GM18867 (cell line): ENCODE measurements around the gene SDK2.

Experiments used
- ATAC-seq: cut with Tn5 transposase; IDR thresholded peaks from one replicate; pipeline ENCODE4 v1.9.1; 2021; ENCODE audit warnings: mild to moderate bottlenecking, moderate library complexity; ENCODE audit not compliant: unreplicated experiment

SDK2 gene

DNA sequence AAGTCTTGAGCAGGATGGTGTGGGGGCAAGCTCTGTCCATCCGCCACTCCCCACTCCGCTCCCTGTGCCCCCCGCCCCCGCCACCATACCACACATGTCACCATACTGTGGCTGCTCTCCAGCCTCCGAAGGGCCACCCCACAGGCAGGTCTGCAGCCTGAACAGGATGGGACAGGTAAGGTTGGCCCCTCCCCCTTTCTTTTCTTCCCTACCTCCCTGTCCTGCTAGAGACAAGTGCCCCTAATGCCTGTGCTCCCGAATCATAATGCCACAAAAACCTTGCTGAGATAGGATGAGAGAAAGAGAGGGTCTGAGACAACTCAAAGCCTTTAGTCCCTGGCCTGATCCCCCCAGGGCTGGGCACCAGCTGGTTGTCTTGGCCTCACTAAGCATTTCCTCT lies 84.7 kb downstream of the SDK2 start:
- ATAC-seq: no peak

DNA sequence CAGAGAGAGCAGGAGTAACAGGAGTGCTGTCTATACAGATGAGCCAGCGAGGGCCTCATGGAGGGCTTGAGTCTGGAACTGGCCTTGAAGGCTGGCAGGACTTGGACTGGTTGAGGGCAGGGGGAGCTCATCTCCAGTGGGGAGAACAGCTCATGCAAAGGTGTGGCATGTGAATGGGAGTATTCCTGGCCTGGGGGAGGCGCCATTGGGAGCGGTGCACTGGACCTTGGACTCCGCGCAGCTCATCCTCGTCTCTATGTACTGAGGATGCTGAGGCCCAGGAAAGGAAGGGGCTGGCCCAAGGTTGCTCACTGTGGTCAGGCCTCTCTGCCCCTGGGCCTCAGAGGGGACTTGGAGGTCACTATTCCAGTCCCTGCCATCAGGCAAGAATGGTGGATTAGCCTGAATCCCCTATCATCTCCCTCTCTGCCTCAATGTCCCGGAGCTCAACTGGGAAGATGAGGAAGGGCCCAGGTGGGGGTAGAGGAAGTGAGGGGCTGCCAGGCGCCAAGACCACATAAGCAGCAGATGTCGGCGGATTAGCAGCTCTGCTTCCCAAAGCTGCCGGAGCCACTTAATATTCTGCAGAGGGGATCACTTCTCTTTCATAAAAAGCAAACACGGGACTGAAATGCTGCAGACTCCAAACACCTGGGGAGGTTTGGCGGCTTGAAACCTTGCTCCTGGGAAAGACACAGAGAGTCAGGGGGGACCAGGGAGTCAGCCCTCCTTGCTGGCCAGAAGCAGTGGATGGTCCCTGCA lies 88.9 kb downstream of the SDK2 start:
- no peak for ATAC-seq

DNA sequence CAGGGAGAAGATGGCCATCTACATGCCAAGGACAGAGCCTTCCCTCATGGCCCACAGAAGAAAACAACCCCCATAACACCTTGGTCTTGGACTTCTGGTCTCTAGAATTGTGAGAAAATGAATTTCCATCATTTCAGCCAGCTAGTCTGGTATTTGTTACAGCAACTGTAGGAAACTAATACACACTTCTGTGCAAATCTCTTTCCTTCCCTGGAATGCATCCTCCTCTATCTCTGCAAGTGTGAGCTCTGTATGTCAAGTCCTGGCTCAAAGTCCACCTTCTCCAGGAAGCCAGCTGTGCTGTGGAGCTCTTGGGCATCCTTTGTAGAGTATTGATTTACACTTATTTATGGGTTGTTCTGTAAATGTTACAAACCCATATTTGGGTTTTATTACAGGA lies 89.7 kb downstream of the SDK2 start:
- ATAC-seq: no peak

GRCh38 chr17:73553311-73553710 lies 90.9 kb downstream of the SDK2 start:
- no peak for ATAC-seq

DNA sequence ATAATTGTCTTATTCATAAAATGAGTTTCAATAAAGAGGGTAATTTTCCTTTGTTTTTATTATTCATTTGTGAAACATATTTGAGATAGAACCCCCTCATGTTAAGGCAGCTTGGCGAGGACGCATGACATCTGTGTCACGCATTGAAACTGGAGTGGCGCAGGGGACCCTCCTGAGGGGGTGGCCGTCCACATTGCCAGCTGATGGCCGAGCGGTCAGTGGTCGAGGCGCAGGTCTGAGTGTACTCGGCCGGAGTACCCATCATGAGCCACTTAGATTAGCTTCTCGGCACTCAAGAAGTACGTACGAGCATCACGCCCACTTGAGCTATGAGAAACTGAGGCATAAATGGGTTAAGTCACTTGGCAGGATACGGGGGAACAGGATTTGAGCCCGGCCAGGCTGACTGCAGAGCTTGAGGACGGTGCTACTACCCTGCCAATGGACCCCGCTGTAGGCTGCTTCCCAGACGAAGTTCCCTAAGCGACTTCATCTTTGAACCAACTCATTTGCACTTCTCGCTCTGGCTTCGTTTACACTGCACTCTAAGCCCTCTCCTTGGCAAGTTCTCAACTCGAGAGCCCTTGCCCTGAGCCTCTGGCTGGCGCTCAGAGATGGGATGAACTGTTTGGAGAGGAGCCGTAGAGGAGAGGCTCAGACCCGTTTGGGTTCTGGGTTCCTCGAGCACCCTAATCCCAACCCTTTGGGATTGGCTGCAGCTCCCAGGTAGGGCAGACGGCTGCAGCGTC lies 91.8 kb downstream of the SDK2 start:
- ATAC-seq: no peak

GRCh38 chr17:73551759-73552158 lies 92.5 kb downstream of the SDK2 start:
- no peak for ATAC-seq

DNA sequence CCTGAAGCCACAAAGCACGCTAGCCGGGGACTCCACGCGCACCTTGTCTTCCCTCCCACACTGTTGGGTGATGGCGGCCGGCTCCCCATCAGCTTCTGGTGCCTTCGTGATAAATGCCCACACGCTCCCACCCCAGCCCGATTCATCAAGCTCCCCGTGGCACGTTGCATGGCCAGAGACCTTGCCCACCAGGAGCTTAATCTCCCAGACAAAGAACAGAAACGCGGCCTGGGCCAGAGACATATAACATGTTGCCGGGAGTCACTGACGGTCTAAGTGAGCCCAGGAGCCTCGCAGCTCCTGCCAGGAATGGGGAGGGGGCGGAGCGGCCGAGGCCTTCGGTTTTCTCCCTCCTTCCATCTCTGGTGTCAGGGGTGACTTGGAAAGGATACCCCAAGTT lies 93.1 kb downstream of the SDK2 start:
- ATAC-seq: no peak

DNA sequence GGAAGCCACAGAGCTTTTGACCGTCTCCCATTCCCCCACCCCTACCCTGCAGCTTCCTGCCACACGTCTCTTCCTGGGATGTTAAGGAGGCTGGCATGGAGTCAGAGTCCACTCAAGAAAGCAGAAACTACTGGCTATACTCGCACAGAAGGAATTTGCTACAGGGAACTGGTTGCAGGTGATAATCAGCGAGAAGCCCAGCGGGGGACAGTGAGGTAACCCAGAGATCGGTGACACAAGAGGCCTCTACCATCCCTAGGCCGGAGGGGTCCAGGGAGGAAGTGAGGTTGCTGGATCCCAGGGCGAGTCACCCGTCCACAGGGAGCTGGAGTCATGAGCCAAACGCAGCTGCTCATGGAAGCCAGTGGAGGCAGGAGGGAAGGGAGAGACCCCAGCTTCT lies 93.7 kb downstream of the SDK2 start:
- ATAC-seq: no peak

DNA sequence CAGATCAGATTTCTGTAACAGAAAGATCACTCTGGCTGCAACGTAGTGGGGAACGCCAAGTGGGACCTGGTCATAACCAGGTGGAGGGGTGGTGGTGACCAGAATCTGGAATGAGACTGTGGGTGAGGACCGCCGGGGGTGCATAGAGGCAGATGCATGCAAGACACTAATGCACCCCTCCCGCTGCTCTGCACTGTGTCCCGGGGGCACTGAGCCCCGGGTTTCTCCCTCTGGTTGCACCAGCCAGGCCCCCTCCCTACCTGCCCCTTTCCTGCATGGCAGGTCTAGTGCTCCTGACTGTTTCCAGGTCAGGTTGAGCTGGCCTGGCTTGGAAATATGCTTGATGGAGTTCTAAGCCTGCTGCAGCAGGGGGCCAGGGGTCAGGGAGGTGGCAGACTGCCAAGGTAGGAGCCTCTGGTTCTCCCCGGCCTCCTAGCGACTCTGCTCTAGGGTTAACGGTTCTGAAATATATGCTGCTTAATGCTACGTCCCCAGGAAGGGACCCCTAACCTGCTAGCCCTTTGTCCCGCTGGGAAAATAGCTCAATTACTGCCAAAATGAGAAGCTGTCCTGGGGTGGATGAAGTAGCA lies 94.3 kb downstream of the SDK2 start:
- ATAC-seq: no peak

DNA sequence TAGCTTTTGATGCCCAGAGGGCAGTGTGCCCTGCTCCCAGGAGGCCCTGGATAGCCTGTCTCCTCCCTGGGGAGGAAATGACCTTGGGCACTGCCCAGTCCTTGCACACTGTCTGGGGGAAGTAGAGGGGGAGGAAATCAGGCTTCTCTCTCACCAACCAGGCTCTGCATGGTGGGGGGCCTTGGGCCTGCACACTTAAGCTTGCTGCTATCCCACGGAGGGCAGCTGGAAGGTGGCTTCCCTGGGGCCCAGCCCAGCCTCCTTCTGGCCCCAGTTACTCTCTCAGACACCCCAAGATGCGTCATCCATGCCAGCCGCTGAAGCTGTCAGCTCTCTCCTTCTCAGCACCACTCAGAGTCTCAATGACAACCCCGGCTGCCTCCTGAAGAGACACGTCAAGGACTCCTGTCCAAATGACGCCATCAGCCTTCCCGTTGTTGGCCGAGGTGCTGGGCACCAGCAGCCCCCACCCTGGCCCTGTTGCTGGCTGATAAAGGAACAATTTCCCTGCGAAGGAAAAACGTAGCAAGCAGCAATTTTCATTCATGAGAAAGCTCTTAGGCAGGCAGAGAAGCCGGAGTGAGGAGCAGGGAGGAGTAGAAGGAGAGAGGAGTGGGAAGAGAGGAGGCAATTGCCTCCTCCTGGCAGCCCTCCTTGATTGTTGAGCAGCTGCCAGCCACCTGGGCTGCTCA lies 95.5 kb downstream of the SDK2 start:
- ATAC-seq: no peak

- no peak for ATAC-seq
Measured at GRCh38 chr17:73547790-73548189, 96.5 kb downstream of the SDK2 start.

GRCh38 chr17:73546770-73547536 lies 97.3 kb downstream of the SDK2 start:
- no peak for ATAC-seq

GRCh38 chr17:73546114-73546513 lies 98.1 kb downstream of the SDK2 start:
- no peak for ATAC-seq

GRCh38 chr17:73545109-73546032 lies 98.9 kb downstream of the SDK2 start:
- ATAC-seq: no peak

DNA sequence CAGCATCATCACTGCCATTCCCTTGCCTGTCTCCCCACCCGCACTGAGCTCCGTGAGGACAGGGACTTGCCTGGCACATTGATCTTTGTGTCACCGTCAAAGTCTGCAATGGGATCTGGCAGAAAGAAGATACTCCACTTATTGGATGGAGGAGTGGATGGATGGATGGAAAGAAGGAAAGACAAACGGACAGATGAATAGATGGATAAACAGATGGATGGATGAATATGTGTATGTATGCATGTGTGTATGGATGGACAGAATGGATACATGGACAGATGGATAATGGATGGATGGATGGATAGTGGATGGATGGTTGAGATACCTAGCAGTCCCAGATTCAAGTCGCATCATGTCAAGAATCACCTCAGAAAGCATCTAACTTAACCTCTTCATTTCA lies 99.9 kb downstream of the SDK2 start:
- ATAC-seq: no peak

DNA sequence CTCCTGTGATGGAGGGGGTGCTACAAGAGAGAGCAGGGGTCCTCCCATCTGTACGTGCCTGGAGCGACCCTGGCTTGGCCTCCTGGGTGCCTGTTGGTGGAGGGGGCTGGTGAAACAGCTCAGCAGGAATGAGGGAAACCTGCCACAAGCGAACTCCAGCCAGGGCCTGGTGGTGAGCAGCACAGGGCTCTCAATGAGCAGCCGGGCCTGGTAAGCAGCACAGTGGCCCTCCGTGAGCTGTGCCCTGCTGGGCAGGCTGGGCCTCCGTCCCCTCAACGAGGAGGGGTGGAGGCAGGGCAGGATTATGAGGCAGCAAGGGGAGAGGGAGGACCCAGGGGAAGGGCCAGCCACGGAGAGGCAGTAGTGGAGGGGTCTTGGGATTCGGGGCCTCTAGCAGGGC lies 101.9 kb downstream of the SDK2 start:
- no peak for ATAC-seq

DNA sequence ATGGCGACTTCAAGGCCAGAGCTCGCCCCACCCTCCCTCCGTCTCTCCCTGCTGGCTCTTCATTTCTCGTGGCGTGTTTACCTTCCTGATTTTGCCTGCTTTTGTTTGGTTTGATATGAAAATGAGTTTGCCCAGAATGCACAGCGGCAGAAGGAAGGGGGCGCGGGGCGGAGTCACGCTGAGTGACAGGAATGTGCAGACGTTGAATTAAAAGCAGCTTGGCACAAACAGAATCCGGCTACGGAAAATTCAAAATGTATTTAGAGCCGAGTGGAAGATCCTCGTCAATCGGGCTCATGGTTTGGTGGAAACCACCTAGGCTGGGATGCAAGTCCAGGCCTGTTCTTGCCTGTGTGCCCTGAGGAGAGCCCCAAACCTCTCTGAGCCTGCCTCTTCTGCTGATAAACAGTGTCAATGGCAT lies 102.7 kb downstream of the SDK2 start:
- ATAC-seq: no peak

GRCh38 chr17:73541111-73541510 lies 103.1 kb downstream of the SDK2 start:
- ATAC-seq: no peak

DNA sequence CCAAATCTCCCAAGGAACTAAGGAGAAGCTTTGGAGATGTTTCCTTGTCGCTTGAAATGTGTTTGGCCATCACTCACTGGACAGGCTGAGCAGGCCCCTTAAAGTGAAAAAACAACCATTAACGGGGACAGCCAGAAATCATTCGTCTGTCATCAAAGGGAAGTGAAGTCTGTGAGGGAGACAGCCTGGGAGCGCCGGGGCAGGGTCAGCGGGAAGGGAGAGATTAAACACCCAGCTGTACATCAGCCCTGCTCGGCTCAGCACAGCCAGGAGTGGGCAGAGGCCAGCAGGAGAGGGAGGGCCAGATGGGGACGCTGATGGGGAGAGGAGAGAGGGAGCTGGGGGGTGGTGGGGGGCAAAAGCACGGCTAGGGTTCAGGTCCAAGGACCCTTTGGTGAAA lies 105.1 kb downstream of the SDK2 start:
- no peak for ATAC-seq

- ATAC-seq: no peak
Measured at GRCh38 chr17:73538445-73538844, 105.8 kb downstream of the SDK2 start.
